GM19467 (cell line): ENCODE measurements around the gene PRKCA.
"Not testable (repeated sequence)": the region's sequence is repeated elsewhere in the genome, so short reads cannot be mapped to it uniquely, and the experiment has no call there.

Source experiments
- ATAC-seq: cut with Tn5 transposase; IDR thresholded peaks from one replicate; pipeline ENCODE4 v1.9.1; 2021; ENCODE audit warnings: mild to moderate bottlenecking, moderate library complexity; ENCODE audit not compliant: unreplicated experiment

The PRKCA gene

DNA sequence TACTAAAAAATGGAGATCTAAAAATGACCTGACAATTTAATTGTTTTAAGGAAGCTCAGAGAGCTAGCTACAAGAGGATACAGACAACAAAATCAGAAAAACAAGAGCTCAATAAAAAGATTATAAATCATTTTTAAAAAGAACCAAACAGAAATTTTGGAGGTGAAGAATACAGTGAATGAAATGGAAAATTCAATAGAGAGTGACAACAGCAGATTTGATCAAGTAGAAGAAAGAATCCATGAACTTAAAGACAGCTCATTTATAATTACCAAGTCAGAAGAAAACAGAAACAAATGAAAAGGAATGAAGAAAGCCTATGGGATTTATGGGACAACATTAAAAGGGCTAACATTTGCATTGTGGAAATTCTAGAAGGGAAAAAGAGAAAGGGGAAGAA lies 395.9 kb downstream of the PRKCA start:
- no peak for ATAC-seq

- ATAC-seq, result no peak
Measured at GRCh38 chr17:66701462-66701861, 399.0 kb downstream of the PRKCA start.

DNA sequence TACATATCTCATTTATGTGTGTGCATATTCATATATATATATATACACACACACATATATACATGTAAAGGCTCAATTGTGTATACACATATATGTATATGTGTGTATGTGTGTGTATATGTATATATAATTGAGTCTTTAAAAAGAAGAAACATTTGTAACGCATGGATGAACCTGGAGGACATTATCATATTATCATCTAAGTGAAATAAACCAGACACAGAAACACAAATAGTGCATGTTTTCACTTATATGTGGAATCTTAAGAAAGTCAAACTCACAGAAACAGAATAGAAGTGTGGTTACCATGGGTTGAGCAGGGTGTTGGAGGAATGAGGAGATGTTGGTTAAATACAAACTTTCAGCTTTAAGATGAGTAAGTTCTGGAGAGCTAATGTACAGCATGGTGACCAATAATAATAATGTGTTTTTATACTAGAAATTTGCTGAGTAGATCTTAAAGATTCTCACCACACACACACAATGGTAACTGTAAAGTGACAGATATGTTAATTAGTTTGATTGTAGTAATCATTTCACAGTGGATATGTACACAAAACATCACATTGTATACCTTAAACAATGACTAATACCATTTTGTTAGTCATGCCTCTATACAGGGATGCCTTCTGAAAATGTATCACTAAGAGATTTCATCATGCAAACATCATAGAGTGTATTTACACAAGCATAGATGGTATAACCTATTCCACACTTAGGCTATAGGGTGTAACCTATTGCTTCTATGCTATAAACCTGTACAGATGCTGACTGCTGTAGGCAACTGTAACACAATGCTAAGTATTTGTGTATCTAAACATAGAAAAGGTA lies 399.9 kb downstream of the PRKCA start:
- no peak for ATAC-seq

- ATAC-seq, result peak; percentile 21
Measured at GRCh38 chr17:66704858-66705520, 402.6 kb downstream of the PRKCA start.

GRCh38 chr17:66706851-66707450 lies 404.5 kb downstream of the PRKCA start:
- no peak for ATAC-seq

DNA sequence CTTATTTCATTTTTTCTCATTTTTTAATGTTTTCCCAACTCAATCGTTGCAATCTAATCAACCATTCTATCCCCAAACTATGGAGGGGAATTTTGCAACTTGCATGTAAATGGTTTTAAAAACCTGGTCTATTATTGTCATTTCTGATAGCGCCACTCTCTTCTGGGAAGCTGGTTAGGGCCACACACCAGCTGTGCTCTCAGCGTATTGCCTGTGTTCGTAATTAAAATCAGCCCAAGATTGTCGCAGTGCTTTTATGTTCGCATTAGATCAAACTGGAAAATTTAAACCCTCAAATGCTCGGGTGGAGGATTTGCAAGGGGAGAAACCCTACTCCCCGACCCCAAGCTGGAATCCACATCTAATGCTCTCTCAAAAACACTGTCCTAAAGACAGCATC lies 409.0 kb downstream of the PRKCA start:
- no peak for ATAC-seq

- ATAC-seq, result no peak
Measured at GRCh38 chr17:66711881-66712321, 409.5 kb downstream of the PRKCA start.

- ATAC-seq, result no peak
Measured at GRCh38 chr17:66712453-66712852, 410.0 kb downstream of the PRKCA start.

DNA sequence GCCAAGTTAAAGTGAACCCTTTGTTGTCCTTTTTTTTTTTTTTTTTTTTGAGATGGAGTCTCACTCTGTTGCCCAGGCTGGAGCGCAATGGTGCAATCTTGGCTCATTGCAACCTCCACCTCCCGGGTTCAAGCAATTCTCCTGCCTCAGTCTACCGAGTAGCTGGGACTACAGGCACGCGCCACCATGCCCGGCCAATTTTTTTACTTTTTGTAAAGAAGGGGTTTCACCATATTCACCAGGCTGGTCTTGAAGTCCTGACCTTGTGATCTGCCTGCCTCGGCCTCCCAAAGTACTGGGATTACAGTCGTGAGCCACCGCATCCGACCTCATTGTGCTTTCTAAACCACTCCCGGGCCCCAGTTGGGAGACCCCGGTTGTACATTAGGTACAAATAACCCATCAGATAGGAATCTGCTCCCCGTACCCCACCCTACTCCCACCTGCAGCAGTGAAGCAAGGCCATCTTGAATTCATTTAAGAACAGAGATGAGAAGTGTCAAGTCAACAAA lies 410.7 kb downstream of the PRKCA start:
- ATAC-seq, result not testable (repeated sequence)

DNA sequence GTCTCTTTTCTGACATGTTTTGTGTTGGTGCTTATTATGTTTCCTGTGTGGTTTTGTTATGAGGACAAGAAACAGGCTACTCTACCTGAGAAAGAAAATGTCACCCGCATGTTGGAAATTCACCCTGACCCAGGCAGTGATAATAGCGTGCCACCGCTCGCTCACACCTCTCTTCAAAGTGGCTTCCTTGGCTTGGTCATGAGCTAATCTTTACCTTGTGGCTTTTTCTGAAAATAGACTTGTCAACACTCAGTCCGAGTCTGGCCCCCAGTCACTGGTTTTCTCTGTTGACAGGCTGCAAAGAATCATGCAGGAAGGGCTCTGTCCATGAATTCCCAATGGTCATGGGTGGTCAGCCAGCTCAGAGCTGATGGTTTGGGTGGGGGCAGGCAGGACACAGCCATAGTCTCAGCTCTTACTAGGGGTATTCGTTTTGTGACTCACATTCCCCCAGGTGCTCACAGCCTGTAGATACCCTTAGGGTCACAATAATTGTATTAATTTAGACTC lies 411.2 kb downstream of the PRKCA start:
- peak; percentile 74 for ATAC-seq

DNA sequence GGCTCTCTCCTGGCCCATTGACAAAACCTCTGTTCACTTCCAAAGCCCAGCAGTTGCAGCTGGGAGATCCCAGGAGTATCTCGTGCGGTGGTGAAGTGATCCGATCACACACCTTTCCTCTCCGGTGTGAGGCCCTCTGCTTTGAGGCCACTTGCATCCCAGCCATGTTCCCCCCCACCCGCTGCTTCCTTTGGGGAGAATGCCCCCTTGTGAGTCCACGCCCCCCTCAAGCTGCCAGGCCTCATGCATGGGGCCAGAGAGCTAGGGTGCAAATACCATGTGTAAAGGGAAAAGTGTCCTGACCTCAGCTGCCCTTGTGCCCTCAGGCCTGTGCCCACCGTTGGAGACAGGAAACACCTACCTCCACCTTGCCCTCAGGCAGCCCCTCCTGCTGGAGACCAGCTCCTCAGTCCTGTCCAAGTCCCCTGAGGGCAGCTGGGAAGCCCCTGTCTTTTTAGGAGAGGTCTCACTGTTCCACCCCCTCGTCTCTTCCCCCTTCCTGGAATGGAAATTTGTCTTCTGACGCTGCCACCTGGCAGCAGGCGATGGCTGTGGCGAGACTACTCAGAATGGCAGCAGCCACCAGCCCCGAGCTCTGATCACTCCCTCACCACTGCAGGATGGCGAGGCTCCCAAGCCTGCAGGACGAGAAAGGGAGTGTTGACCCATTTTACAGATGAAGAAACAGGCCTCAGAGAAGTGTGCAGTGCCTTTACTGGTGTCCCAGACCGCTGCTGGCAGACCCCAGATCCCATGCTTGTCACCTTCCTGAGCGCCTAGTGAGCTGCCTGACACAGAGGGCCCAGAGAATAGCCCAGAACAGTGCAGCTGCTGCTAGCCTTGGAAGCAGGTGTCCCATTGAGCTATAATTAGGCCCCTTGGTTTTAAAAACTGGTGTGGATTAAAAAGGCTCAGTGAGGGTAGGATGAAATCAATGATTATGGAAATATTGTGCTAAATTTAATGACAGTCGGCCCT lies 411.9 kb downstream of the PRKCA start:
- no peak for ATAC-seq

DNA sequence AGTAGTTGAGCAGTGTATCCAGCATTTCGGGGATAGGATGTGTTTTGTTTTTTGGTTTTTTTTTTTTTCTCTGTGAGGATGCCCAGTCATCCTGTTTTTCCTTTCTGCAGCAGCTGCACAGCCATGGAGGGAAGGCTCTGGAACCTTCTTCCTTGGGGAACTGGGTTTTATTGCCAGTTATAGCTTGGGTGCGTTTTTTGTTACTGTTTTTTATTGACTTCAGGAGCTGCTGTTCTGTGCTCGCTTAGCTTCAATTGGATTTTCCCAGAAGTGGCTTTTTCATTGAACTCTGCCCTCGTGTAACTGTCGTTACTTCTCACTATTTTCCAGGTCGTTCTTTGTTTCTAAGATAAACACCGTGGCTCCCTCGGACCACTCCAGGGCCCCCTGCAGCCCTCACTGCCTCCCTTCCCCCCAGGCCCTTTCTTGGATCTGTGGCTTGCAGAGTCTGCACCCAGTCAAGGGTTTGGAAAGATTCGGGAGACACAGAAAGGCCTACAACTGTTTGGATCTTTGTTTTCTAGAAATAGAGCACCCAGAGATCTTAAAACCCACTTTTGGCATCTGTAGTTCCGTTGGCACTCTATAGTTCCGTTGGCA lies 412.8 kb downstream of the PRKCA start:
- ATAC-seq, result no peak

DNA sequence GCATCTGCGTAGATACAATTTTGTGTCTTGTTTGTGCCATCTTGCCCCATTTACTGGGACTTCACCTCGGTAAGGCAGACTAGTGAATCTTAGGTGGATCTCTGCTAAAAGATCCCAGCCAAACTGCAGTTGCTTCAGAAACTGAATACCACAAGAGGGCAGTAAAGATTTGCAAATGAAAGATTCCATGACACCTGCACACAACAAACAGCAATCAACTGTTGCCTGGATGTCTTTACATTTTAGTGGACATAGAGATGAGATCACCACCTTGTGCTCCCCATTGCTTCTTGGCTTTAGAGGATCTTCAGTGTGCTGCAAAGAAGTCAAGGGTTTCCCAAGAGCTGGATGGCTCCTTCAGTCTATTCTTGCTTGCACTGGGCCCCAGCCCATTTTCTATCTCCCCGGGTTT lies 413.3 kb downstream of the PRKCA start:
- no peak for ATAC-seq

GRCh38 chr17:66716236-66717026 lies 414.0 kb downstream of the PRKCA start:
- ATAC-seq, result no peak

DNA sequence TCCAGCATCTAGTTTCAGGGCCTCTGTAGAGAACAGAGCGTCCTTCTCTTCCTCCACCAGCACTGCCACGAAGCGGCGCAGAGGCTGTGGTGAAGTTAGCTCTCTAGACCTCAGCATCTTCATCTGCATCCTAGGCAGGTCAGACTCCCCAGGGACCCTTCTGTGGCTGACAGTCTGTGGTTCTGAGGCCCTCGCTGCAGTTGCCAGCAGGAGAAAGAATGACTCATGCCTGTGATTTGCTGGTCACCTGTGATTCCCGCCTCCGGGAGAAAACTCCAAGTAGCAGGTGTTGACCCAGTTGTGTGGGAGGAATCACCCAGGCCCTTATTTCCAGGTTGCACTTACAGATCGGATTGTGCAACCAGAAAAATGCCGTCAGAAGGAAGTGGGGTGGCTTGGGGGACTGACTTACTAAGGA lies 415.2 kb downstream of the PRKCA start:
- ATAC-seq, result peak; percentile 65

DNA sequence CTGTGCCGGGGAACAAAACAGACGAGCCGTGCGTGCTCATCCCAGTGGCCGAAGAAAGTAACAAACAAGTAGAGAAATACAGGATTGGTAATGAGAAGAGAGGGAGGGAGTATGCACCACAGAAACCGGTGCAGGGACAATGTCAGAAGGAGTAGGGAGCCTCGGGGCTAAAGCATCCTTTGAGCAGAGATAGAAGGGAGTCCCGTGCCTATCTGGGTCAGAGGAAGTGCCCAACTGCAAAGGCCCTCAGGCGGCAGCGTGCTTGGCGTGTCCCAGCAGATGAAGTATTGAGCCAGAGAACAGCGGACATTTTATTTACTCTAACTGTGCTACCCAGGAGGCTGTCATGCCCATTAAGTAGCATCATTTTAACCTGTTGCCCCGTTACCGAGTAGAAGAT lies 417.6 kb downstream of the PRKCA start:
- no peak for ATAC-seq

DNA sequence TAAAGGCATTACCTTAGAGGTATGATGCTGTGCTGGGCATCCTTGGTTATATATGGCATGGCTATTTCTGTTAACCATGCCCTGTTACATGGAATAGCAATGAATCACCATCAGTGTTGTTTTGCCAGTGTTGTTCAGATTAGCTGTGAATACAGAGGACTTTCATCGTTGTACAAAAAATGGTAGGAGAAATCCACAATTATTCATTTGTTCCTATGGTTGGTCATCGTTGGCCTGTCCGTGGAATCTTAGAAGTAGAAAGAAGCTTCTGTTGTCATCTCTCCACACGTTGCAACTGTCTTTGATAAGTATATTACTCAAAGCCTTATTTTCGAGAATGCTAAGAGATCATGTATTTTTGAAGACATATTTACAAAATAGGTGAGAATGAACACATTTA lies 418.2 kb downstream of the PRKCA start:
- ATAC-seq, result no peak

- no peak for ATAC-seq
Measured at GRCh38 chr17:66722341-66722740, 419.9 kb downstream of the PRKCA start.
